HepG2 (cell line): ENCODE measurements around the gene LRRC3C. TPM values are rescaled to one million over a fixed set of nuclear protein-coding genes. Genes with fewer than 3 reads are reported as not detected.

Source experiments
- MZF1 ChIP-seq: sonication (generic); formaldehyde crosslinking; IDR thresholded peaks from 2 replicates; pipeline ENCODE4 v1.8.1; 2023; ENCODE audit warnings: mild to moderate bottlenecking, missing genetic modification reagents, borderline replicate concordance
- SYNCRIP ChIP-seq: fragments of 200-400 bp; formaldehyde crosslinking; IDR thresholded peaks from 2 replicates; pipeline ENCODE4 v1.6.1; 2018; ENCODE audit warnings: mild to moderate bottlenecking, low read depth, low read length; ENCODE audit not compliant: insufficient read depth
- ZNF460 ChIP-seq: sonication (generic); formaldehyde crosslinking; IDR thresholded peaks from 2 replicates; pipeline ENCODE4 v1.5.1; 2020; ENCODE audit warnings: missing genetic modification reagents, mild to moderate bottlenecking, borderline replicate concordance
- ZNF605 ChIP-seq: sonication (generic); formaldehyde crosslinking; IDR thresholded peaks from 2 replicates; pipeline ENCODE4 v1.8.0; 2022; ENCODE audit warnings: mild to moderate bottlenecking, missing genetic modification reagents
- ZSCAN20 ChIP-seq: sonication (generic); formaldehyde crosslinking; IDR thresholded peaks from 2 replicates; pipeline ENCODE4 v1.4.0; 2020; ENCODE audit warnings: missing genetic modification reagents, mild to moderate bottlenecking, borderline replicate concordance
- polyA plus RNA-seq, 8 experiments: library from polyadenylated mRNA; depleted of rRNA in 3 of 8; stranded (reverse) in 7 of 8; unstranded in 1 of 8; fragments of >200 nt; fragmentation: Illumina TruSeq in 4 of 8; extraction: Trizol in 4 of 8; gene quantifications; 2 replicates each; pipeline versions ENCODE4 v1.2.1 to v1.2.3, GENCODE V29; 2011 to 2016; ENCODE audit warnings: low read depth in 4 of 8, missing spikeins in 1 of 8, mixed read lengths in 1 of 8; ENCODE audit not compliant: insufficient read depth in 1 of 8
- total RNA-seq, 5 experiments: library from RNA; depleted of rRNA; stranded (reverse); fragments of >200 nt; fragmentation: Illumina TruSeq; extraction: Trizol; gene quantifications; 2 replicates each; pipeline ENCODE4 v1.2.3, GENCODE V29; 2016; ENCODE audit warnings: low read depth in 1 of 5
- TF ChIP-seq, protein P1 (sequence below): sonication (generic); formaldehyde crosslinking; IDR thresholded peaks from 2 replicates; pipeline ENCODE4 v1.4.0; 2020; ENCODE audit warnings: missing genetic modification reagents
- TF ChIP-seq, protein P2 (sequence below): sonication (generic); formaldehyde crosslinking; IDR thresholded peaks from 2 replicates; pipeline ENCODE4 v1.8.0; 2022; ENCODE audit warnings: mild to moderate bottlenecking, missing genetic modification reagents; ENCODE audit not compliant: insufficient replicate concordance
- TF ChIP-seq, protein P3 (sequence below): sonication (generic); formaldehyde crosslinking; IDR thresholded peaks from 2 replicates; pipeline ENCODE4 v1.5.0; 2020; ENCODE audit warnings: missing genetic modification reagents
- TF ChIP-seq, protein P4 (sequence below): sonication (generic); formaldehyde crosslinking; IDR thresholded peaks from 2 replicates; pipeline ENCODE4 v1.4.0; 2020; ENCODE audit warnings: mild to moderate bottlenecking, missing genetic modification reagents
- TF ChIP-seq, protein P5 (sequence below): conservative IDR thresholded peaks from 2 replicates; pipeline ENCODE4 v1.6.1; 2018; ENCODE audit warnings: missing genetic modification reagents
- TF ChIP-seq, protein P6 (sequence below): sonication (generic); formaldehyde crosslinking; IDR thresholded peaks from 2 replicates; pipeline ENCODE4 v1.4.0; 2020; ENCODE audit warnings: missing genetic modification reagents, borderline replicate concordance
- TF ChIP-seq, protein P7 (sequence below): sonication (generic); formaldehyde crosslinking; IDR thresholded peaks from 2 replicates; pipeline ENCODE4 v1.8.1; 2023; ENCODE audit warnings: missing genetic modification reagents, inconsistent platforms, borderline replicate concordance

The LRRC3C gene
- total and polyA plus RNA-seq, 2 of the 13 experiments (the other 11 are each of a cell fraction or from before 2014, with no cell fraction given), result 0.17 TPM; not detected in 1

DNA sequence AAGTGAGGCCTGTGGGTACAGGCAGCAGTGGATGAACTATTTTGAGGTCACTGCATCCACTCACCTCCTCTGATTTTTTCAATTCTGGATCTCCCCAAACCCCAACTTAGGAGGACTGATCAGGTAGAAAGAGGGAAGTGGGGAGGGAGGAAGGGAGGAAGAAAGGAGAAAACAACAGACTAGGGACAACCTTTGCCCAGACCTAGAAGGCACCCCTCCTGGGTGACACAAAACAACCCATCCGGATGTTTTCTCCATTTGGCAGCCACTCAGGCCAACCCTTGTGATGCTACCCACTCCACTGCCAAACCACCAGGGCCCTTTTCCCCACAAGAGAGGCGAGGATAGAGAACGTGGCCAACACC lies 2.9 kb upstream of the LRRC3C start (continued):
- TF ChIP-seq, protein P1, sequence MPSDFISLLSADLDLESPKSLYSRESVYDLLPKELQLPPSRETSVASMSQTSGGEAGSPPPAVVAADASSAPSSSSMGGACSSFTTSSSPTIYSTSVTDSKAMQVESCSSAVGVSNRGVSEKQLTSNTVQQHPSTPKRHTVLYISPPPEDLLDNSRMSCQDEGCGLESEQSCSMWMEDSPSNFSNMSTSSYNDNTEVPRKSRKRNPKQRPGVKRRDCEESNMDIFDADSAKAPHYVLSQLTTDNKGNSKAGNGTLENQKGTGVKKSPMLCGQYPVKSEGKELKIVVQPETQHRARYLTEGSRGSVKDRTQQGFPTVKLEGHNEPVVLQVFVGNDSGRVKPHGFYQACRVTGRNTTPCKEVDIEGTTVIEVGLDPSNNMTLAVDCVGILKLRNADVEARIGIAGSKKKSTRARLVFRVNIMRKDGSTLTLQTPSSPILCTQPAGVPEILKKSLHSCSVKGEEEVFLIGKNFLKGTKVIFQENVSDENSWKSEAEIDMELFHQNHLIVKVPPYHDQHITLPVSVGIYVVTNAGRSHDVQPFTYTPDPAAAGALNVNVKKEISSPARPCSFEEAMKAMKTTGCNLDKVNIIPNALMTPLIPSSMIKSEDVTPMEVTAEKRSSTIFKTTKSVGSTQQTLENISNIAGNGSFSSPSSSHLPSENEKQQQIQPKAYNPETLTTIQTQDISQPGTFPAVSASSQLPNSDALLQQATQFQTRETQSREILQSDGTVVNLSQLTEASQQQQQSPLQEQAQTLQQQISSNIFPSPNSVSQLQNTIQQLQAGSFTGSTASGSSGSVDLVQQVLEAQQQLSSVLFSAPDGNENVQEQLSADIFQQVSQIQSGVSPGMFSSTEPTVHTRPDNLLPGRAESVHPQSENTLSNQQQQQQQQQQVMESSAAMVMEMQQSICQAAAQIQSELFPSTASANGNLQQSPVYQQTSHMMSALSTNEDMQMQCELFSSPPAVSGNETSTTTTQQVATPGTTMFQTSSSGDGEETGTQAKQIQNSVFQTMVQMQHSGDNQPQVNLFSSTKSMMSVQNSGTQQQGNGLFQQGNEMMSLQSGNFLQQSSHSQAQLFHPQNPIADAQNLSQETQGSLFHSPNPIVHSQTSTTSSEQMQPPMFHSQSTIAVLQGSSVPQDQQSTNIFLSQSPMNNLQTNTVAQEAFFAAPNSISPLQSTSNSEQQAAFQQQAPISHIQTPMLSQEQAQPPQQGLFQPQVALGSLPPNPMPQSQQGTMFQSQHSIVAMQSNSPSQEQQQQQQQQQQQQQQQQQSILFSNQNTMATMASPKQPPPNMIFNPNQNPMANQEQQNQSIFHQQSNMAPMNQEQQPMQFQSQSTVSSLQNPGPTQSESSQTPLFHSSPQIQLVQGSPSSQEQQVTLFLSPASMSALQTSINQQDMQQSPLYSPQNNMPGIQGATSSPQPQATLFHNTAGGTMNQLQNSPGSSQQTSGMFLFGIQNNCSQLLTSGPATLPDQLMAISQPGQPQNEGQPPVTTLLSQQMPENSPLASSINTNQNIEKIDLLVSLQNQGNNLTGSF (CRISPR knock-in tag), result 0 out of 2 replicates have a peak, but pooled peaks have one; percentile 50
- TF ChIP-seq ZNF460 (CRISPR knock-in tag), result no peak
- TF ChIP-seq, protein P2, sequence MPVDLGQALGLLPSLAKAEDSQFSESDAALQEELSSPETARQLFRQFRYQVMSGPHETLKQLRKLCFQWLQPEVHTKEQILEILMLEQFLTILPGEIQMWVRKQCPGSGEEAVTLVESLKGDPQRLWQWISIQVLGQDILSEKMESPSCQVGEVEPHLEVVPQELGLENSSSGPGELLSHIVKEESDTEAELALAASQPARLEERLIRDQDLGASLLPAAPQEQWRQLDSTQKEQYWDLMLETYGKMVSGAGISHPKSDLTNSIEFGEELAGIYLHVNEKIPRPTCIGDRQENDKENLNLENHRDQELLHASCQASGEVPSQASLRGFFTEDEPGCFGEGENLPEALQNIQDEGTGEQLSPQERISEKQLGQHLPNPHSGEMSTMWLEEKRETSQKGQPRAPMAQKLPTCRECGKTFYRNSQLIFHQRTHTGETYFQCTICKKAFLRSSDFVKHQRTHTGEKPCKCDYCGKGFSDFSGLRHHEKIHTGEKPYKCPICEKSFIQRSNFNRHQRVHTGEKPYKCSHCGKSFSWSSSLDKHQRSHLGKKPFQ, result peak; percentile 29
- TF ChIP-seq ZSCAN20, result 0 out of 2 replicates have a peak, but pooled peaks have one; percentile 6
- peak; percentile 22; the same call in 1 of the 2 replicates for TF ChIP-seq ZNF605 (CRISPR knock-in tag)
- TF ChIP-seq, protein P3, sequence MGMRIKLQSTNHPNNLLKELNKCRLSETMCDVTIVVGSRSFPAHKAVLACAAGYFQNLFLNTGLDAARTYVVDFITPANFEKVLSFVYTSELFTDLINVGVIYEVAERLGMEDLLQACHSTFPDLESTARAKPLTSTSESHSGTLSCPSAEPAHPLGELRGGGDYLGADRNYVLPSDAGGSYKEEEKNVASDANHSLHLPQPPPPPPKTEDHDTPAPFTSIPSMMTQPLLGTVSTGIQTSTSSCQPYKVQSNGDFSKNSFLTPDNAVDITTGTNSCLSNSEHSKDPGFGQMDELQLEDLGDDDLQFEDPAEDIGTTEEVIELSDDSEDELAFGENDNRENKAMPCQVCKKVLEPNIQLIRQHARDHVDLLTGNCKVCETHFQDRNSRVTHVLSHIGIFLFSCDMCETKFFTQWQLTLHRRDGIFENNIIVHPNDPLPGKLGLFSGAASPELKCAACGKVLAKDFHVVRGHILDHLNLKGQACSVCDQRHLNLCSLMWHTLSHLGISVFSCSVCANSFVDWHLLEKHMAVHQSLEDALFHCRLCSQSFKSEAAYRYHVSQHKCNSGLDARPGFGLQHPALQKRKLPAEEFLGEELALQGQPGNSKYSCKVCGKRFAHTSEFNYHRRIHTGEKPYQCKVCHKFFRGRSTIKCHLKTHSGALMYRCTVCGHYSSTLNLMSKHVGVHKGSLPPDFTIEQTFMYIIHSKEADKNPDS, result 0 out of 2 replicates have a peak, but pooled peaks have one; percentile 4
- TF ChIP-seq, protein P4, sequence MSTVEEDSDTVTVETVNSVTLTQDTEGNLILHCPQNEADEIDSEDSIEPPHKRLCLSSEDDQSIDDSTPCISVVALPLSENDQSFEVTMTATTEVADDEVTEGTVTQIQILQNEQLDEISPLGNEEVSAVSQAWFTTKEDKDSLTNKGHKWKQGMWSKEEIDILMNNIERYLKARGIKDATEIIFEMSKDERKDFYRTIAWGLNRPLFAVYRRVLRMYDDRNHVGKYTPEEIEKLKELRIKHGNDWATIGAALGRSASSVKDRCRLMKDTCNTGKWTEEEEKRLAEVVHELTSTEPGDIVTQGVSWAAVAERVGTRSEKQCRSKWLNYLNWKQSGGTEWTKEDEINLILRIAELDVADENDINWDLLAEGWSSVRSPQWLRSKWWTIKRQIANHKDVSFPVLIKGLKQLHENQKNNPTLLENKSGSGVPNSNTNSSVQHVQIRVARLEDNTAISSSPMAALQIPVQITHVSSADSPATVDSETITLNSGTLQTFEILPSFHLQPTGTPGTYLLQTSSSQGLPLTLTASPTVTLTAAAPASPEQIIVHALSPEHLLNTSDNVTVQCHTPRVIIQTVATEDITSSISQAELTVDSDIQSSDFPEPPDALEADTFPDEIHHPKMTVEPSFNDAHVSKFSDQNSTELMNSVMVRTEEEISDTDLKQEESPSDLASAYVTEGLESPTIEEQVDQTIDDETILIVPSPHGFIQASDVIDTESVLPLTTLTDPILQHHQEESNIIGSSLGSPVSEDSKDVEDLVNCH (CRISPR knock-in tag), result no peak
- TF ChIP-seq, protein P5, sequence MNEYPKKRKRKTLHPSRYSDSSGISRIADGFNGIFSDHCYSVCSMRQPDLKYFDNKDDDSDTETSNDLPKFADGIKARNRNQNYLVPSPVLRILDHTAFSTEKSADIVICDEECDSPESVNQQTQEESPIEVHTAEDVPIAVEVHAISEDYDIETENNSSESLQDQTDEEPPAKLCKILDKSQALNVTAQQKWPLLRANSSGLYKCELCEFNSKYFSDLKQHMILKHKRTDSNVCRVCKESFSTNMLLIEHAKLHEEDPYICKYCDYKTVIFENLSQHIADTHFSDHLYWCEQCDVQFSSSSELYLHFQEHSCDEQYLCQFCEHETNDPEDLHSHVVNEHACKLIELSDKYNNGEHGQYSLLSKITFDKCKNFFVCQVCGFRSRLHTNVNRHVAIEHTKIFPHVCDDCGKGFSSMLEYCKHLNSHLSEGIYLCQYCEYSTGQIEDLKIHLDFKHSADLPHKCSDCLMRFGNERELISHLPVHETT (CRISPR knock-in tag), result no peak
- no peak for TF ChIP-seq SYNCRIP
- TF ChIP-seq, protein P6, sequence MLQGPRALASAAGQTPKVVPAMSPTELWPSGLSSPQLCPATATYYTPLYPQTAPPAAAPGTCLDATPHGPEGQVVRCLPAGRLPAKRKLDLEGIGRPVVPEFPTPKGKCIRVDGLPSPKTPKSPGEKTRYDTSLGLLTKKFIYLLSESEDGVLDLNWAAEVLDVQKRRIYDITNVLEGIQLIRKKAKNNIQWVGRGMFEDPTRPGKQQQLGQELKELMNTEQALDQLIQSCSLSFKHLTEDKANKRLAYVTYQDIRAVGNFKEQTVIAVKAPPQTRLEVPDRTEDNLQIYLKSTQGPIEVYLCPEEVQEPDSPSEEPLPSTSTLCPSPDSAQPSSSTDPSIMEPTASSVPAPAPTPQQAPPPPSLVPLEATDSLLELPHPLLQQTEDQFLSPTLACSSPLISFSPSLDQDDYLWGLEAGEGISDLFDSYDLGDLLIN (CRISPR knock-in tag), result 0 out of 2 replicates have a peak, but pooled peaks have one; percentile 9
- TF ChIP-seq, protein P7, sequence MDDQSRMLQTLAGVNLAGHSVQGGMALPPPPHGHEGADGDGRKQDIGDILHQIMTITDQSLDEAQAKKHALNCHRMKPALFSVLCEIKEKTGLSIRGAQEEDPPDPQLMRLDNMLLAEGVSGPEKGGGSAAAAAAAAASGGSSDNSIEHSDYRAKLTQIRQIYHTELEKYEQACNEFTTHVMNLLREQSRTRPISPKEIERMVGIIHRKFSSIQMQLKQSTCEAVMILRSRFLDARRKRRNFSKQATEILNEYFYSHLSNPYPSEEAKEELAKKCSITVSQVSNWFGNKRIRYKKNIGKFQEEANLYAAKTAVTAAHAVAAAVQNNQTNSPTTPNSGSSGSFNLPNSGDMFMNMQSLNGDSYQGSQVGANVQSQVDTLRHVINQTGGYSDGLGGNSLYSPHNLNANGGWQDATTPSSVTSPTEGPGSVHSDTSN, result no peak
- 0 out of 2 replicates have a peak, but pooled peaks have one; percentile 67 for TF ChIP-seq MZF1 (CRISPR knock-in tag)
